HG03342 (cell line): ENCODE data around the gene MZT1.
A peak's percentile ranks its signal among the peaks of the same experiment; 100 is the strongest.
"Not testable (repeated sequence)": the region's sequence is repeated elsewhere in the genome, so short reads cannot be mapped to it uniquely, and the experiment has no call there.

Experiments used
- ATAC-seq: cut with Tn5 transposase; IDR thresholded peaks from one replicate; pipeline ENCODE4 v1.9.1; 2021; ENCODE audit warnings: mild to moderate bottlenecking, moderate library complexity; ENCODE audit not compliant: unreplicated experiment

The MZT1 gene, protein sequence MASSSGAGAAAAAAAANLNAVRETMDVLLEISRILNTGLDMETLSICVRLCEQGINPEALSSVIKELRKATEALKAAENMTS

DNA sequence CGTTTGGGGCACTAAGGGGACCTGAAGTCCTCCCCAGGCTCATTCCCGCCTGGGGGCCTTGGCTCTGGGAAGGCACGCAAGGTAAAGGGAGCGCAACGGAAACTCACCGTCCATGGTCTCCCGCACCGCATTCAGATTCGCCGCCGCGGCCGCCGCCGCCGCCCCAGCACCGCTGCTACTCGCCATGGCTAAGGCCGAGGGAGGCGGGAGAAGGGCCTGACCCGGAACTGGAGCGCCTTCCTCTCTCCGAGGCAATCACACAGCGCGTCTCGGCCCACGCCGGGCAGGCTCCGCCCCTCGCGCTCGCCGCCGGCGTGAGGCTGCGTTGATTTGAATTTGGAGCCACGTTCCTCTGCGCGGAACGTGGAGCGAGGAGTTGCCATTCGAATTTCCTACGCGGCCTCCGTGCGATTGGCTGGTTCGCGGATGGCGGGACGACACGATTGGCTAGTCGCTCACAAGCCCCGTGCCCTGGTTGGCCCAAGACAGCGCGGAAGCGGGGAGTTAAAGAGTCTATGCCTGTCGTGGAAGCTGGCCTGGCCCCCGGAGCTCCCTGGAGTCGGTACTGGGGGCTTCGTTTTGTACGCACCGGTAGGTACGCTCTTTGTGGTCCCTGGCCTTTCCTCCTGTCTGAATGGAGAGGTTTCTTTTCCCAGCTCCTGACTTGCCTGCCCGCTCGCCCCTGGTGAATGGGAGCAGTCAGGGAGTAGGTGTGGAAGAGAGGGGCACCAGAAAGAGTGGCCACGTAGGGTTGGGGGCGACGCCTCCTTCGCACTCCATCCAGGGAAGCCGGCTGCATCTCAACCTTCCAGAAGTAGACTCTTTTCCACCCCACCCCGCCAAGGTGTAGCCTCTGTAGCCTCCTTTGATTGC lies at the start of gene MZT1, which contains the start of gene BORA:
Gene MZT1 (minus strand): TSS at position 213 of the 873 bp plus-strand sequence. CDS start 27 bp downstream, at position 186.
Gene BORA (plus strand): TSS at position 507 of the 873 bp plus-strand sequence. CDS start 1,018 bp downstream, outside the sequence.
- ATAC-seq: peak; percentile 96

- no peak for ATAC-seq
These were observed 46.6 kb upstream of the MZT1 start for GRCh38 chr13:72774019-72774418.

GRCh38 chr13:72763411-72763810 lies 36.0 kb upstream of the MZT1 start:
- no peak for ATAC-seq

- no peak for ATAC-seq
These were observed 32.8 kb upstream of the MZT1 start for GRCh38 chr13:72760189-72760588.

GRCh38 chr13:72757792-72758535 lies 30.5 kb upstream of the MZT1 start:
- ATAC-seq: no peak

GRCh38 chr13:72754111-72754510 lies 26.7 kb upstream of the MZT1 start:
- no peak for ATAC-seq

GRCh38 chr13:72751220-72751619 lies 23.8 kb upstream of the MZT1 start:
- no peak for ATAC-seq

GRCh38 chr13:72745260-72745659 lies 17.8 kb upstream of the MZT1 start:
- ATAC-seq: peak; percentile 61

GRCh38 chr13:72740015-72740414 lies 12.6 kb upstream of the MZT1 start:
- ATAC-seq: no peak

DNA sequence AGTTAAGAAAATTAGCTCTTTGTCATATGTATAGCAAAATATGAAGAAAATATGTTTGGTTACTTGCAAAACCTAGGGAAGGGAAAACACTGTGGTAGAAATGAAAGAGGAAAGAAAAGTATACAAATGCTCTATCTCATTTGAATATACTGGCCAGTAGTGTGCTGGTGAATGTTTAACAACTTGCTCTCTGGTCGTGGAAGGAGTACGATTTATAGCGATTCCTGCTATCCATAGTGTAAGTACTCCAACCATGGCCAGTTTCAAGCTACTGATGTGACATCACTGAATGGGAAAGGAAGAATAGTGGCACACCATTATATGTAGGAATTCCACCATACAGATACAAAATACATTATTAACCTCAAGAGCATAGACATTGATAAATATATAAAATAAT lies 9.6 kb upstream of the MZT1 start:
- no peak for ATAC-seq

DNA sequence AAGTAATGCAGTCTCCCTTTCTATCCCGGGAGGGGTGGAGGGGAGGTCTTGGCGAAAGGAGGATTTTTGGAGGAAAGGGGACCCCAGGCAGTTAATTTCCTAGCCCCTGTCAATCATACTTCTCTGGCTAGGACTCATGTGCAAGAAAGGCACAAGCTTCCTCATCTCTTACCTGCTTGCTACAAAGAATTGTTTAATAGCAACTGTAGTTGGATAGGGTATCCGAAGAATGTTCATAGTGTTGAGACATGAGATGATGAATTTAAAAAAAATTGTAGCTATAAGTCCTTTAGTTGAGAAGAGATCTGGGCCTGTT lies 819 bp upstream of the MZT1 start:
- ATAC-seq: no peak

- ATAC-seq: peak; percentile 24
These were observed 558 bp downstream of the MZT1 start for GRCh38 chr13:72726726-72727416.

- ATAC-seq: not testable (repeated sequence)
These were observed 1.2 kb downstream of the MZT1 start for GRCh38 chr13:72726185-72726584.

DNA sequence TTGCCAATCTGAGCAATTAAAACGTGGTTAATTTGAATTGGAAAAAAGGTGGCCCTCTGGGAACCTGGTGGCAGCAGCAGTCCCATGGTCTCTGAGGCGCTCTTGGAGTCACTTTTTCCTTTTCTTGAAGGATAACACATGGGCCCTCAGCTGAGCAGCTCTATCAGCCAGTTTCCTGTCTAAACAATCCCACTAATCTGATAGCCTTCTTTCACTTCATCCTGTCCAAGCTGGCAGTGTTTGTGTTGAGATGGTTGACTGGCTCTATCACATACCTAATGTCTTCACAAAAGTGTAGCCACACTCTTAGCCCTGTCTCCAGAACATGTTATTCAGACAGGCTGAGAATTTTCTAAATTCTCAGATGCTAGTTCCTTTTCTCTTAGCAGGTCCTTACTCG lies 10.7 kb downstream of the MZT1 start:
- no peak for ATAC-seq

DNA sequence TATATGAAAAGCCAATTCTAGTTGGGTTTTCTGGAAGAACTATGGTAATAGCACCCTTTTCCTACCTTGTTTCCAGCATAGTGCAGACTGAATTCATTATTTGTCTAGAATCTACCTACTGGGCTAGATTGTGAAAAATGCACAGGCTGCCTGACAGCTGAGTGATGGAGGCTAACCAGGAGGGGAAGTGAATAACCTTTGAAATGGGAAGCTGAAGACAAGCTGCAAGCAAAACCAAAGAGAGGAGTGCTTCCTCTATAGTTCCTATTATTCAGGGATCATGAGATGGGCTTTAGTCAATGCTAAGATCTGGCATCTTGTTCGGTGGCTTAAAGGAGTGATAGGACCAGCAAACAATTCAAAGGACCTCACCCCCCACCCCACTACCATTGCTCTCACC lies 26.9 kb downstream of the MZT1 start:
- no peak for ATAC-seq

- no peak for ATAC-seq
These were observed 29.3 kb downstream of the MZT1 start for GRCh38 chr13:72698164-72698563.

- ATAC-seq: no peak
These were observed 30.9 kb downstream of the MZT1 start for GRCh38 chr13:72696579-72696978.

- no peak for ATAC-seq
These were observed 33.1 kb downstream of the MZT1 start for GRCh38 chr13:72694314-72694713.

DNA sequence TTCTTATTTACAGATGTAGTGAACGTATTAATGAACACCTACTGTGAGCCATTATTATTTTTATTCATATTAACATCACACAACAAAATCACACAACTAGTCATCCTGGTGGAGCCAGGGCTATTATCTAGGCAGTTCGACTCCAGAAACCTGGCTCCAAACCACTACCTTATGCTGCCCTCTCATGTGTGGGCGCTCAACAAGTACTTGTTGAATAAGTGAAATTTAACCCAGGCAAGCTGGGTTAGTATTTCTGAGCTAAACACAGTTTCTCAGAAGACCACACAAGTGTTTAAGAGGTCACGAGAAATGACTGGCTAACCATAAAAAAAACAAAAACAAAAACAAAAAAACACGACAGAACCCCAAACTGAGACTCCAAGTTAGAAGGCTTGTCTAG lies 33.6 kb downstream of the MZT1 start:
- no peak for ATAC-seq

- no peak for ATAC-seq
These were observed 34.4 kb downstream of the MZT1 start for GRCh38 chr13:72692884-72693514.

DNA sequence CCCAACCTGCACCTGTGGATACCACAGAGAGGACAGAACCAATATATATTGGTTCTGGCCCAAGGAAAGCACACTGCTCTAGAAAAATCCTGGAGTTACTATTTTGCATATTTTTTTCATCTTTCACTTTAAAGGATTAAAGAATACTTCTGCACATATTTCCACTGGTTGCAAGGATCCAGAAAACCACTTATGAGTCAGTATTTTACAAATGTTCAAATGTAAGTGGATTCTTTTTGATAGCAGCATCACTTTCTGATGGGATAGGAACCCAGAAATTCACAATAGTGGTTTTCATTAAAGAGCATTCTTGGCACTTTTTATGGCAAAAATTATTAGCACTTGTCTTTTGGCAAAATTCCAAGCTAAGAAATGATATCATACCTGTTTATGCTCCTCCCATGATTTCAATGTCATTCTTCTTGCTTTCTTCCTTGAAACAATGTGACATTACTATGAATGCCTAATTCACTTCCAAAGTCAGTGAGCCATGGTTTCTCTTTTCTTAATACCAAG lies 38.2 kb downstream of the MZT1 start:
- ATAC-seq: no peak
